ENCODE data around the gene COLEC12. TPM values are rescaled to one million over a fixed set of nuclear protein-coding genes. Genes with fewer than 3 reads are reported as not detected.

The COLEC12 gene
- total RNA-seq, 4 donors from 2014 or later = 6.3 to 34.7 (median 19.8) TPM

DNA sequence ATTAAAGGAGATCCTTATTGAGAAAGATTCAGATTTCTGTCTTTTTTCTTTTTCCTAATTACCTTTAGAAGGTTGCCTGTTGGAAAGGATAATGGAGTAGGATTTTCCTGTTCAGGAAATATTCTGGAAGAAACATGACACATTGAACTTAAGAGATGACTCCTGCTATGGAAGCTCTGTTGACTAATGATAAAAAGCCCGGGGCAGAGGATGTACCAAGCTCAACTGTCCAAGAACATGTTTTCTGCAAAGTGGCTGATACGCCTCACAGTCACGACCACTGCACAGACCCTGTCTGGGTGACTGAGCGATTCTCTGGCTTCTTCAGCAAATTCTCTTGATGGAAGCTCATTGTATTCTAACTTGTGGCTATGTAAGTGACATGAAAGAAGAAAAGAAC, 146.5 kb downstream of the COLEC12 start:
- Histone ChIP-seq H3K36me3 (no peaks in the 10 kb centered on the region), H3K27ac (no peak overlapping the region), H3K9me3 (no peaks in the 10 kb centered on the region), H3K4me3 (replicated peaks in 1 of 3) (no peak overlapping the region), H3K27me3 (no peaks in the 10 kb centered on the region), H3K4me1 (peaks cover 0 to 4% of the 10 kb centered on the region in 2 donors)
- WGBS, 2 donors = 64 to 83% methylated on average over 4 of the region's 4 CpGs
- intact Hi-C loops (cut with DNase I) = no loop called here
- TF ChIP-seq CTCF (IDR thresholded peaks at IDR 0.05) = no peak
- TF ChIP-seq POLR2A (IDR thresholded peaks at IDR 0.05) = no peak
- DNase-seq = no peak

GRCh38 chr18:352438-352837, 148.1 kb downstream of the COLEC12 start:
- Histone ChIP-seq H3K27ac (no peak overlapping the region), H3K27me3 (no peaks in the 10 kb centered on the region), H3K9me3 (no peaks in the 10 kb centered on the region), H3K4me3 (replicated peaks in 1 of 3) (no peak overlapping the region), H3K36me3 (no peaks in the 10 kb centered on the region), H3K4me1 (peaks cover 0 to 4% of the 10 kb centered on the region in 2 donors)
- no peak for DNase-seq
- TF ChIP-seq CTCF (IDR thresholded peaks at IDR 0.05) = no peak
- no peak for TF ChIP-seq POLR2A (IDR thresholded peaks at IDR 0.05)
- intact Hi-C loops (cut with DNase I) = no loop called here
- 71 to 75% methylated on average over 3 of the region's 3 CpGs for WGBS, 2 donors

DNA sequence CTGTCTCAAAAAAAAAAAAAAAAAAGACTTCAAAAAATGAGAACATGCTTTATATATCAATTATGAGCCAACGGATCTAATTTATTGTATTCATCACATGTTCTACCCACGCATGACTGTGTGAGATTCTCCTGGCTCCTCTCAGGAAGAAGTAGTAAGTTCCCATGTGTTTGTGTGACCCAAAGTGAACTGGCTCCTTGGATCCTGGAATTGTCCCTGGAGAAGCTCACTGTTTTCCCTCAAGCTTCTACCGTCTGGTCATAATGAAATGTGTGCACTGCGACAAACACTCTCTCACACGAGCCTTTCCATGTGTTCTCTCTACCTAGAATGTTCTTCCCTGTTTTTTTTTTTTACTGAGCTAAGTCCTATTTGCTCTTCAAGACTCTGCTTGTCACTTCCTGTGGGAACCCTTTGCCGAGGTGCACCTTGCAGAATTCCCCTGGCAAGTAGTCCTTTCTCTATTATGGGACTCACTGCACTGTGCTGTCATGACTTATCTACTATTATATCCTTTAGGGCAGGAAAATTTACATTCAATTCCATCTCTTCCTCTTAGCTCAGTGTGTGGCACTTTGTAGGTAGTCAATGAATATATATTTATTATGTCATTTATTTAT, 149.4 kb downstream of the COLEC12 start:
- 77 to 82% methylated on average over 6 of the region's 6 CpGs for WGBS, 2 donors
- intact Hi-C loops (cut with DNase I) = no loop called here
- no peak overlapping the region for H3K4me3 ChIP-seq (replicated peaks in 1 of 3)
- H3K27me3 ChIP-seq = no peaks in the 10 kb centered on the region
- no peak for DNase-seq
- no peaks in the 10 kb centered on the region for H3K36me3 ChIP-seq
- H3K4me1 ChIP-seq = peaks cover 0 to 4% of the 10 kb centered on the region in 2 donors
- TF ChIP-seq POLR2A (IDR thresholded peaks at IDR 0.05) = no peak
- no peak for TF ChIP-seq CTCF (IDR thresholded peaks at IDR 0.05)
- no peaks in the 10 kb centered on the region for H3K9me3 ChIP-seq
- H3K27ac ChIP-seq = no peak overlapping the region

DNA sequence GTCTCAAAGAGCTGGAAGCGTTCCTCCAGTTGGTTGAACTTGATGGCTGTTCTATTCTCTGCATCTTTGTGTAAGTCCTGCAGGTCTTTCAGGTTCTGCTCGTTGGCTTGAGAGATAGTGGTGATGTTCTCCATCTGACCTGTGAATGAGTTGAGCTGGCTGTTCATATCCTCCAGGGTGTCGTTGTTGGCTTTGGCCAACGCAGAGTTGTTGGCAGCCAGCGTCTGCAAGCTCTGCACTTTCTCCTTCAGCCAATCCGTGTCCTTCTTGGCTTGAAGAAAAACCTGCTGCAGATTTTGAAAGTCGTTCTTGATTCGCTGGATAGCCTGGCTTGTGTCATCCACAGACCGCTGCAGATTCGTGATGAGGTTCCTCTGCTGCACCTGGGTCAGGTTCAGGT, 153.9 kb downstream of the COLEC12 start:
- Histone ChIP-seq H3K4me3 (replicated peaks in 1 of 3) (no peak overlapping the region), H3K9me3 (no peaks in the 10 kb centered on the region), H3K27ac (no peak overlapping the region), H3K4me1 (no peaks in the 10 kb centered on the region), H3K27me3 (no peaks in the 10 kb centered on the region), H3K36me3 (no peaks in the 10 kb centered on the region)
- intact Hi-C loops (cut with DNase I) = no loop called here
- TF ChIP-seq CTCF (IDR thresholded peaks at IDR 0.05) (no peak), POLR2A (IDR thresholded peaks at IDR 0.05) (no peak)
- WGBS, 2 donors = 78 to 89% methylated on average over 10 of the region's 10 CpGs
- no peak for DNase-seq

DNA sequence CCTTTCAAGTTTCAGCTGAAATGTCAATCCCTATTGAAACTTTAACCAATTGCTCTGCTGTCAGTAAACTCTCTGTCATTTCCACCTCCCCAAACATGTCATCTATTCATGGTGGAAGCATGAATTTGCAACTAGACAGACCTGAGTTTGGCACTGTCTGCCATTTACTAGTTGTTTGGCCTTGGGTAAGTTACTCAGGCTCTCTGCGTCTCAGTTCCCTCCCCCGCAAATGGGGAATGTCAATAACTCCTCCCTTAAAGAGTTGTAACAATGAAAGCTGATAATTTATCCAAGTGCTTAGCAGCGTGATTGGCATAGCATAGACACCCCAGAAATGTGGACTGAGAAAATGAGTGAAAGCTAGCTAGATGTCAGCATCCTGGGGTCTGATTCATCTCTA, 159.4 kb downstream of the COLEC12 start:
- no peak for TF ChIP-seq POLR2A (IDR thresholded peaks at IDR 0.05)
- no peak for TF ChIP-seq CTCF (IDR thresholded peaks at IDR 0.05)
- Histone ChIP-seq H3K27me3 (no peaks in the 10 kb centered on the region), H3K9me3 (no peaks in the 10 kb centered on the region), H3K36me3 (no peaks in the 10 kb centered on the region), H3K4me3 (replicated peaks in 1 of 3) (no peak overlapping the region), H3K4me1 (no peaks in the 10 kb centered on the region), H3K27ac (no peak overlapping the region)
- WGBS, 2 donors = 87 to 91% methylated on average over 3 of the region's 3 CpGs
- DNase-seq = no peak
- intact Hi-C loops (cut with DNase I) = no loop called here

All from thyroid gland (tissue), 4 donors.